Gastroesophageal sphincter (tissue), 4 donors: Measurements from ENCODE around the gene RAB26. TPM values are rescaled to one million over a fixed set of nuclear protein-coding genes. Genes with fewer than 3 reads are reported as not detected.

Source experiments
- ATAC-seq: fragments of 150-250 bp; one replicate; pipeline ENCODE4 v1.9.1; 2016; ENCODE audit warnings: mild to moderate bottlenecking, moderate library complexity
- H3K27ac ChIP-seq, 4 donors: fragments of 200-600 bp; sonication (generic) in 3 of 4; 1 replicate in 3 of 4; 2 replicates in 1 of 4; pipeline ENCODE4 v1.5.1; 2016 to 2019
- H3K27me3 ChIP-seq: fragments of 200-600 bp; sonication (generic); one replicate; pipeline ENCODE4 v1.5.1; 2019
- H3K36me3 ChIP-seq, 2 donors: fragments of 200-600 bp; sonication (generic); one replicate each; pipeline ENCODE4 v1.5.1; 2019; ENCODE audit warnings: control low read depth in 1 of 2
- H3K4me1 ChIP-seq, 3 donors: fragments of 200-600 bp; sonication (generic); 1 replicate in 2 of 3; 2 replicates in 1 of 3; pipeline ENCODE4 v1.5.1; 2016 to 2019; ENCODE audit warnings: control low read depth in 2 of 3
- H3K4me3 ChIP-seq, 2 donors: fragments of 200-600 bp; sonication (generic); one replicate each; pipeline ENCODE4 v1.5.1; 2019; ENCODE audit warnings: mild to moderate bottlenecking in 1 of 2, moderate library complexity in 1 of 2
- H3K9me3 ChIP-seq, 3 donors: fragments of 200-600 bp; sonication (generic); one replicate each; pipeline ENCODE4 v1.5.1; 2017 to 2019; ENCODE audit warnings: control low read depth in 2 of 3
- EP300 ChIP-seq: sonication (generic); formaldehyde crosslinking; IDR thresholded peaks from one replicate; pipeline ENCODE4 v1.6.1; 2017; ENCODE audit warnings: antibody characterized with exemption, mild to moderate bottlenecking
- POLR2A ChIP-seq, 2 donors: fragments of 450-650 bp; IDR thresholded peaks; one replicate each; pipeline ENCODE4 v1.6.1; 2017; ENCODE audit warnings: antibody characterized with exemption in 2 of 2, mild to moderate bottlenecking in 2 of 2, moderate library complexity in 1 of 2
- POLR2AphosphoS5 ChIP-seq: sonication (generic); formaldehyde crosslinking; IDR thresholded peaks from one replicate; pipeline ENCODE4 v1.6.1; 2017; ENCODE audit warnings: antibody characterized with exemption
- whole genome bisulfite sequencing, 2 donors: methylation state at CpG; one replicate each; pipeline ENCODE4 v1.1.5; 2018; ENCODE audit warnings: low coverage in 1 of 2; 5-methylcytosine and 5-hydroxymethylcytosine counted together
- total RNA-seq, 4 donors: library from RNA; depleted of rRNA; stranded (reverse); fragments of >200 nt; gene quantifications; one replicate each; pipeline ENCODE4 v1.1.0, GENCODE V29; 2016
- TF ChIP-seq, protein P1 (sequence below), 4 experiments: fragments of 200-600 bp in 2 of 4; fragments of 450-650 bp in 2 of 4; sonication (generic) in 1 of 4; IDR thresholded peaks; one replicate each; pipeline ENCODE4 v1.5.1; 2017 to 2019; ENCODE audit warnings: antibody characterized with exemption in 4 of 4, mild to moderate bottlenecking in 2 of 4, moderate library complexity in 2 of 4

RAB26 gene
- total RNA-seq, 4 donors from 2014 or later = 0.39 to 1.0 TPM; not detected in 2

DNA sequence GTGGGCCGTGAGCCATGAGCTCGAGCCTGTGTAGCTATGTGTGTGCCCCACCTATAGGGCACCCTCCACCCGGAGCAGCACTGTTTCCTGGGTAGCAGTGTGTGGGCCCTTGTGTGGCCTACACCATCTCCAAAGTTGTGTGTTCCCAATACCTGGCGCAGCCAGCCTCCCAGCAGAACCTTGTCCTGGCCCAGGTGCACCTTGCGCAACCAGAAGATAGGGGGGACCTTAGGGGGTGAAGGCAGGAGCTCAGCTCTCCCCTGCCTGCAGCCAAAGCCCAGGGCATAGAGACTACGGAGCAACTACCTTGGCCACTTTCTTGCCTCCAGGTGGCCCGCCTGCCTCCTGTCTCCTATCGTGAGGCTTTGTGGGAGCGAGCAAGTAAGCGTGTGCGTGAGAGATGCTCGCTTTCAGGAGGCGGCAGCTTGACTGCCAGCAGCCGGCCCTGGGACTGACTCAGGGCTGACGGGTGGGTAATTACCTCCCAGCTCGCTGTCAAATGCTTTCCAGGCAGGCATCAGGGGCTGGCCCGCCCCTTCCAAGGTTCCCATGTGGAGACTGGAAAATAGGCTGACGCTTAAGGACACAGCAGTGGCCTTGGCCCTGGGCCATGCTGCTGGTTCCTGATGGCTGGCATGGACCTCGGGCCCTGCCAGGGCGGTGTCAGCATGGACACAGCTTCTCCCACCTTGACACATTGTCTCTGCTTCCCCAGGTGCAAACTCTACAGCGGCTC, 26.1 kb downstream of the RAB26 start:
- Histone ChIP-seq H3K27ac (no peak overlapping the region), H3K4me1 (peaks cover 0 to 9% (median 0%) of the 10 kb centered on the region in 3 donors), H3K4me3 (no peak overlapping the region), H3K27me3 (peaks cover 10% of the 10 kb centered on the region), H3K9me3 (no peaks in the 10 kb centered on the region), H3K36me3 (peaks cover 0 to 88% of the 10 kb centered on the region in 2 donors)
- TF ChIP-seq POLR2A (IDR thresholded peaks at IDR 0.05) (no peak), POLR2AphosphoS5 (no peak), EP300 (no peak)
- TF ChIP-seq, protein P1, sequence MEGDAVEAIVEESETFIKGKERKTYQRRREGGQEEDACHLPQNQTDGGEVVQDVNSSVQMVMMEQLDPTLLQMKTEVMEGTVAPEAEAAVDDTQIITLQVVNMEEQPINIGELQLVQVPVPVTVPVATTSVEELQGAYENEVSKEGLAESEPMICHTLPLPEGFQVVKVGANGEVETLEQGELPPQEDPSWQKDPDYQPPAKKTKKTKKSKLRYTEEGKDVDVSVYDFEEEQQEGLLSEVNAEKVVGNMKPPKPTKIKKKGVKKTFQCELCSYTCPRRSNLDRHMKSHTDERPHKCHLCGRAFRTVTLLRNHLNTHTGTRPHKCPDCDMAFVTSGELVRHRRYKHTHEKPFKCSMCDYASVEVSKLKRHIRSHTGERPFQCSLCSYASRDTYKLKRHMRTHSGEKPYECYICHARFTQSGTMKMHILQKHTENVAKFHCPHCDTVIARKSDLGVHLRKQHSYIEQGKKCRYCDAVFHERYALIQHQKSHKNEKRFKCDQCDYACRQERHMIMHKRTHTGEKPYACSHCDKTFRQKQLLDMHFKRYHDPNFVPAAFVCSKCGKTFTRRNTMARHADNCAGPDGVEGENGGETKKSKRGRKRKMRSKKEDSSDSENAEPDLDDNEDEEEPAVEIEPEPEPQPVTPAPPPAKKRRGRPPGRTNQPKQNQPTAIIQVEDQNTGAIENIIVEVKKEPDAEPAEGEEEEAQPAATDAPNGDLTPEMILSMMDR (IDR thresholded peaks at IDR 0.05) = no peak
- no peak for ATAC-seq
- no CpG with 5 or more reads among the region's 21 CpGs for WGBS, 2 donors

DNA sequence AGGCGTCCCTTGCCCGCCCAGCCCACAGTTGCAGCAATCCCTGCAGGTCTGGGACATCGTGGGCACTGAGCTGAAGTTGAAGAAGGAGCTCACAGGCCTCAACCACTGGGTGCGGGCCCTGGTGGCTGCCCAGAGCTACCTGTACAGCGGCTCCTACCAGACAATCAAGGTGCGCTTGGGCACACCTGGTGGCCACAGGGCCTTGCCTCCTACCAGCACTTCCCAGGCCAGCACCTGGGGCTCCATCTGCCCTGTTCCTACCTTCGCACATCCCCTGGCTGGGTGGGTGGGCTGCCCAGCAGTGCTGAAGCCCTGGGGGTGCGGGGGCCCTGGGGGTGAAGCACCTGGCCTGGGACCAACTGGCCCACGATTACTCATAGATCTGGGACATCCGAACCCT, 27.0 kb downstream of the RAB26 start:
- no CpG with 5 or more reads among the region's 10 CpGs for WGBS, 2 donors
- TF ChIP-seq POLR2AphosphoS5 = no peak
- TF ChIP-seq, protein P1 (IDR thresholded peaks at IDR 0.05) = no peak
- no peak for TF ChIP-seq EP300
- TF ChIP-seq POLR2A (IDR thresholded peaks at IDR 0.05) = no peak
- no peaks in the 10 kb centered on the region for H3K9me3 ChIP-seq
- no peak overlapping the region for H3K27ac ChIP-seq
- peaks cover 12% of the 10 kb centered on the region for H3K27me3 ChIP-seq
- no peak overlapping the region for H3K4me3 ChIP-seq
- peaks cover 0 to 6% (median 0%) of the 10 kb centered on the region in 3 donors for H3K4me1 ChIP-seq
- no peak for ATAC-seq
- peaks cover 0 to 79% of the 10 kb centered on the region in 2 donors for H3K36me3 ChIP-seq

DNA sequence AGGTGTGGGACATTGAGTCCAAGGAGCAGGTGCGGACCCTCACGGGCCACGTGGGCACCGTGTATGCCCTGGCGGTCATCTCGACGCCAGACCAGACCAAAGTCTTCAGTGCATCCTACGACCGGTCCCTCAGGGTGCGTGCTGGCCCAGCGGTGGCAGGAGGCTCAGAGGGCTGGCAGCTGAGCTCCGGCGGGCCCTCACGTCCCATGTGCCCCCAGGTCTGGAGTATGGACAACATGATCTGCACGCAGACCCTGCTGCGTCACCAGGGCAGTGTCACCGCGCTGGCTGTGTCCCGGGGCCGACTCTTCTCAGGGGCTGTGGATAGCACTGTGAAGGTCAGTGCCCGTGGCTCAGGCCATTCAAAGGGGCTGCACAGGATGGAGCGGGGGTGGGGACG, 27.6 kb downstream of the RAB26 start:
- Histone ChIP-seq H3K9me3 (no peaks in the 10 kb centered on the region), H3K36me3 (peaks cover 0 to 73% of the 10 kb centered on the region in 2 donors), H3K27me3 (peaks cover 12% of the 10 kb centered on the region), H3K4me1 (peaks cover 0 to 6% (median 0%) of the 10 kb centered on the region in 3 donors), H3K4me3 (no peak overlapping the region), H3K27ac (no peak overlapping the region)
- TF ChIP-seq POLR2A (IDR thresholded peaks at IDR 0.05) (no peak), EP300 (no peak), POLR2AphosphoS5 (no peak)
- TF ChIP-seq, protein P1 (IDR thresholded peaks at IDR 0.05) = no peak
- no peak for ATAC-seq
- WGBS, 2 donors = no CpG with 5 or more reads among the region's 23 CpGs

DNA sequence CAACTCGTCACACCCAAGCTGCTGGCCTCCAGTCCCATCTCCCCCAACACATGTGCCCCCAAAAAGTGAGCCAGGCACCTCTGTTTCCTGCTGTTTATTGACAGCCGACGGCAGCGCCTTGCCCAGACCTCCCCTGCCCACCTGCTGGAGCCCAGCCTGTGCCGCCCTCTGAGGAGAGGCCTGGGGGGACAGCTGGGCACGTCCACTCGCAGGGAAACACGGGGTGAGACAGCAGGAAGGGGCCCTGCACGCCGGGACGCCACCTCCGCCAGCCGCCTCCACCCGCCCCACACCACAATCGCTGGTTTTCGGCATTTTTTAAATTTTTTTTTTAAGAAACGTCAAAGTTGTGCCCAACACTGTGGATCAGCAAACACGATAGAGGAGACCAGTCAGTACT, 28.7 kb downstream of the RAB26 start:
- H3K4me1 ChIP-seq = peaks cover 0 to 6% (median 0%) of the 10 kb centered on the region in 3 donors
- no peak for ATAC-seq
- H3K9me3 ChIP-seq = no peaks in the 10 kb centered on the region
- peaks cover 0 to 63% of the 10 kb centered on the region in 2 donors for H3K36me3 ChIP-seq
- TF ChIP-seq EP300 (no peak), POLR2A (IDR thresholded peaks at IDR 0.05) (no peak), POLR2AphosphoS5 (no peak)
- TF ChIP-seq, protein P1 (IDR thresholded peaks at IDR 0.05) = no peak
- 100% methylated on average over 1 of the region's 18 CpGs; no CpG with 5 or more reads in 1 of the 2 donors for WGBS, 2 donors
- peaks cover 12% of the 10 kb centered on the region for H3K27me3 ChIP-seq
- no peak overlapping the region for H3K4me3 ChIP-seq
- no peak overlapping the region for H3K27ac ChIP-seq

DNA sequence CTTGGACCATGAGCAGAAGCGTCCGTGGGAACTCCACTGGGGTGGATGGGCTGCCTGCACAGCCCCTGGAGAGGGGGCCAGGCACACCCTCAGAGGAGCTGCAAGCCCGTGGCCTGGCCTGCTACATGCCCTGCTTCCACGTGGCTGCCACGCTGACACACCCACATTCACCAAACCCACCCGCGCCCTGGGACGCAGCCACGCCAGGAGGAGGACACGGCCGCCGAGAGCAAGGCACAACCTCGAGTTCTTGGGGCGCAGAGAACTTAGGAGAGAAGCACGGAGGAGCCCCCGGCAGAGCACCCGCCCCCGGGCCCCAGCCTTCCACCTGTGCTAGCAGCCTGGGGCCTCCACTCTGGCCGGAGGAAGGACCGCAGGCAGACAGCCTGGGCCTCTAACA, 29.1 kb downstream of the RAB26 start:
- Histone ChIP-seq H3K9me3 (no peaks in the 10 kb centered on the region), H3K36me3 (peaks cover 0 to 58% of the 10 kb centered on the region in 2 donors)
- WGBS, 2 donors = 92 to 100% methylated on average over 1 to 7 of the region's 20 CpGs

More for the DNA sequence above, 29.1 kb downstream of the RAB26 start:
- peaks cover 12% of the 10 kb centered on the region for H3K27me3 ChIP-seq
- H3K4me1 ChIP-seq = peaks cover 0 to 6% (median 0%) of the 10 kb centered on the region in 3 donors
- no peak overlapping the region for H3K4me3 ChIP-seq
- TF ChIP-seq, protein P1 (IDR thresholded peaks at IDR 0.05) = no peak
- TF ChIP-seq EP300 (no peak), POLR2A (IDR thresholded peaks at IDR 0.05) (no peak), POLR2AphosphoS5 (no peak)
- no peak overlapping the region for H3K27ac ChIP-seq
- no peak for ATAC-seq
